ENCODE results near the gene AEBP2.
"Not testable (repeated sequence)": the region's sequence is repeated elsewhere in the genome, so short reads cannot be mapped to it uniquely, and the experiment has no call there.

The AEBP2 gene

DNA sequence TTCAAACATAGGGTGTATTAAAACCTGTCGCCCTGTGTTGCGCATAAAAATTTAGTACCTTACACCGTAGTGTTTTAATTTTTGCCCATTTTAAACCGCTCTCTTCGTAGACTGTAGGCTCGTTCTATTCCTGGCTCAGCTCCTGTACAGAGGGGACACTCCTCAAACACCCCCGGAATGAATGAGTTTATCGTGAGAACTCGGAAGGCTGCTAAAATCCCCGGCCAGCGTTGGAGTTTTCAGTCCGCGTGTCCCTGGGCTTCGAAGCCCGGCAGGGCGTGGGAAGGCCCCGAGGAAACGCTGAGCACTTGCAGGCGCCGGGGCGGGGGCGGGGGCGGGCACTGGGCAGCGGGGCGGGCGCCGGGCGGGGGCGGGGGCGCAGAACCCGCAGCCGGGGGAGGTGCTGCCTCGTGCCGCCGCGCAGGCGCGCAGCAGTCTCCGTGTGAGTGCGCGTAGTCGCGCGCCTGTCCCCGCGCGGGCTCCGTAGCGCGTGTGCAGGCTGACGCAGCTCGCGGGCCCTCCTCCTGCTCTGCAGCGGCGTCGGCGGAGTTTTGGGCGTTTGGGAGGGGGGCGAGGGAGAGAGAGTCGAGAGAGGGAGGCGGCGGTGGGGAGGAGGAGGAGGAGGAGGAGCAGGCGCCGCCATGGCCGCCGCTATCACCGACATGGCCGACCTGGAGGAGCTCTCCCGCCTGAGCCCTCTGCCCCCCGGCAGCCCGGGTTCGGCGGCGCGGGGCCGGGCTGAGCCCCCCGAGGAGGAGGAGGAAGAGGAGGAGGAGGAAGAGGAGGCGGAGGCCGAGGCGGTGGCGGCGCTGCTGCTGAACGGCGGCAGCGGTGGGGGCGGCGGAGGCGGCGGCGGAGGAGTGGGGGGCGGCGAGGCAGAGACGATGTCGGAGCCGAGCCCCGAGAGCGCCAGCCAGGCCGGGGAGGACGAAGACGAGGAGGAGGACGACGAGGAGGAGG, at the start of gene AEBP2:
TSS of gene AEBP2 (plus strand) at position 434 of the 960 bp plus-strand sequence. CDS start at position 642, 208 bp downstream.
- peaks cover 10 to 34% (median 20%) of the 10 kb centered on the region in 10 experiments for H3K4me1 ChIP-seq
- peak within 1 kb of the TSS; percentile 86 to 100 (median 99) for H3K4me3 ChIP-seq
- peaks cover 9 to 24% (median 14%) of the 10 kb centered on the region in 11 experiments; a peak in 21 of 22 replicates for H3K36me3 ChIP-seq
- no peaks in the 10 kb centered on the region for H3K27me3 ChIP-seq
- TF ChIP-seq Cebpa-rat (IDR thresholded peaks at IDR 0.05) = no peak
- peak within 1 kb of the TSS; percentile 93 to 98 (median 95) for H3K27ac ChIP-seq
- peaks cover 19 to 46% (median 37%) of the 10 kb centered on the region in 11 experiments; a peak in 20 of 22 replicates for H4K20me1 ChIP-seq
- peaks cover 0 to 10% (median 0%) of the 10 kb centered on the region in 11 experiments; a peak in 3 of 22 replicates for H3K9me3 ChIP-seq (replicated peaks in 1 of 11)
- peak within 1 kb of the TSS; percentile 69 to 95 (median 88) for H3K4me2 ChIP-seq
- peak within 1 kb of the TSS; percentile 94 to 99 (median 98) for H3K9ac ChIP-seq

DNA sequence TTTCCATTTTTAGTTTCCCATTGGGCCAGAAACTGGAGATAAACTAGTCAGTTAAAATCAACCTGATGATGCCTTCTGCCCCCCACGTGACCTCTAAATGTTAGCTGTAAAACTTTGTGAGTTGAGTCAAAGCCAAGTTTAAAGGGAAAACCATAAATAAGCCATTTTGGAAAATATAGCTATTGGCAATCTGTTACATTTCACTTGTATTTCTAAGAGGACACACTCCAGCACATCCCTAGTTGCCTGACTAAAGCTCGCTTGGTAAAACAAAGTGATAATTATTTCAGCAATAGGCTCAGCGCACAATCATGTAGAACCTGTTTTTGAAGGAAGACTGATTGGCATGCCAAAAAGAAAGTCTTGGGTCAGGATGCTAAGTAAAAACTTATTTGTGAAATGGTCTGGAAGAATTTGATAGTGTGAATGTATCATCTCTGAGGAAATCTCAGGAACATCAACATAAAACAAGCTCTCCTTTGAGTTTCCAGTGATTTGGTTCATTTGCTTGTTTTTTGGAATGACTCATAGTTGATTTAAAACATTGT, 49.2 kb upstream of the AEBP2 start:
- Histone ChIP-seq H3K4me1 (no peaks in the 10 kb centered on the region), H3K4me3 (no peak overlapping the region), H3K9ac (no peak overlapping the region), H3K27ac (no peak overlapping the region), H4K20me1 (no peaks in the 10 kb centered on the region), H3K36me3 (no peaks in the 10 kb centered on the region), H3K27me3 (no peaks in the 10 kb centered on the region), H3K4me2 (no peak overlapping the region), H3K9me3 (replicated peaks in 1 of 11) (peaks cover 0 to 8% (median 0%) of the 10 kb centered on the region in 11 experiments; a peak in 4 of 22 replicates)
- TF ChIP-seq Cebpa-rat (IDR thresholded peaks at IDR 0.05) = no peak

- not testable (repeated sequence) for H3K9ac ChIP-seq; H3K4me1 ChIP-seq; H3K27ac ChIP-seq; H3K9me3 ChIP-seq (replicated peaks in 1 of 11); H3K27me3 ChIP-seq; H3K4me2 ChIP-seq; H3K36me3 ChIP-seq; H3K4me3 ChIP-seq; H4K20me1 ChIP-seq
Observed at GRCh38 chr12:19392644-19393043, 46.6 kb upstream of the AEBP2 start.

GRCh38 chr12:19394385-19394784, 44.9 kb upstream of the AEBP2 start:
- Histone ChIP-seq H4K20me1 (no peaks in the 10 kb centered on the region), H3K27me3 (no peaks in the 10 kb centered on the region), H3K27ac (no peak overlapping the region), H3K4me3 (no peak overlapping the region), H3K36me3 (no peaks in the 10 kb centered on the region), H3K4me2 (no peak overlapping the region), H3K9ac (no peak overlapping the region), H3K9me3 (replicated peaks in 1 of 11) (no peaks in the 10 kb centered on the region), H3K4me1 (no peaks in the 10 kb centered on the region)
- TF ChIP-seq Cebpa-rat (IDR thresholded peaks at IDR 0.05) = no peak

GRCh38 chr12:19397534-19397933, 41.8 kb upstream of the AEBP2 start:
- TF ChIP-seq Cebpa-rat (IDR thresholded peaks at IDR 0.05) = no peak
- Histone ChIP-seq H3K27me3 (no peaks in the 10 kb centered on the region), H3K9me3 (replicated peaks in 1 of 11) (no peaks in the 10 kb centered on the region), H3K4me2 (no peak overlapping the region), H3K4me1 (no peaks in the 10 kb centered on the region), H3K9ac (no peak overlapping the region), H3K4me3 (no peak overlapping the region), H3K36me3 (no peaks in the 10 kb centered on the region), H4K20me1 (no peaks in the 10 kb centered on the region), H3K27ac (no peak overlapping the region)

DNA sequence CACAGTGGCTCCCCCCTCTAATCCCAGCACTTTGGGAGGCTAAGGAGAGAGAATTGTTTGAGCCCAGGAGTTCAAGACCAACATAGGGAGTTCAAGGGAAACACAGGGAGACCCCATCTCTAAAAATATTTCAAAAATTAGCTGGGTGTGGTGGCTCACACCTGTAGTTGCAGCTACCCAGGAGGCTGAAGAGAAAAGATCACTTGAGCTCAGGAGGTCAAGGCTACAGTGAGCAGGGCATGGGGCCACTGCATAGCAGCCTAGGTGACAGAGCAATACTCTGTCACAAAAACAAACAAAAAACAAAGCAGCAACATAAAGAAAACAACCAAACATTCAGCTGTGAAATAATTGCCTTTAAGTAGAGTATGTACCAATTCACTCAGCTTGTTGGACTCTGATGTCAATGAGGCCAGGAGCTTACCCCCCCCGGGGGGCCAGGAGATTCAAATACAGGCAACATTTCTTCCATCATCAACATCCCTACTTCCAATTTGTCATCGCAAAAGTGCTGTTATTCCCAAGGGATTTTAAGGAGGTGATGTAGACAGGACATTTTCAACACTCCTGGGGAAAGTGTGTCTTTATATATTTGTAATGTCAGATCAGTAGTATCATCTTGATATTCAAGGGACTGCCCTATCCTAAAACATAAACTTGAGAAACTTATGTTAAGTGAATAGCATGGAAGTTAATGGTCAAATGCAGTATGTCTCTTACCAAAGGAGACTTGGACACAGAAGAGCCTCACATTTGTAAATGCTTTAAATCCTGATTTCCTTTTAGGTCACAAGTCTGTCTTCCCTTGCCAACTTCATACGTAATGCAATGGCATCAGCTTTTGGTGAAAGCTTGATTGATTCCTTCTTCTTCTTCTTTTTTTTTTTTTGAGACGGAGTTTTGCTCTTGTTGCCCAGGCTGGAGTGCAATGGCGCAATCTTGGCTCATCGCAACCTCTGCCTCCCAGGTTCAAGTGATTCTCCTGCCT, 40.6 kb upstream of the AEBP2 start:
- no peak overlapping the region for H3K27ac ChIP-seq
- no peak for TF ChIP-seq Cebpa-rat (IDR thresholded peaks at IDR 0.05)
- H3K36me3 ChIP-seq = no peaks in the 10 kb centered on the region
- H3K4me1 ChIP-seq = no peaks in the 10 kb centered on the region
- no peaks in the 10 kb centered on the region for H4K20me1 ChIP-seq
- no peak overlapping the region for H3K9ac ChIP-seq
- peaks cover 0 to 7% (median 1%) of the 10 kb centered on the region in 11 experiments; a peak in 8 of 22 replicates for H3K9me3 ChIP-seq (replicated peaks in 1 of 11)
- no peak overlapping the region for H3K4me3 ChIP-seq
- no peaks in the 10 kb centered on the region for H3K27me3 ChIP-seq
- no peak overlapping the region for H3K4me2 ChIP-seq

- not testable (repeated sequence) for H3K4me1 ChIP-seq, H3K27ac ChIP-seq, H4K20me1 ChIP-seq, H3K36me3 ChIP-seq, H3K9ac ChIP-seq, H3K4me3 ChIP-seq, H3K4me2 ChIP-seq, H3K27me3 ChIP-seq
- peaks cover 6 to 25% (median 17%) of the 10 kb centered on the region in 11 experiments; a peak in 17 of 22 replicates for H3K9me3 ChIP-seq (replicated peaks in 1 of 11)
Observed at GRCh38 chr12:19400649-19401285, 38.5 kb upstream of the AEBP2 start.

- H3K4me1 ChIP-seq = no peaks in the 10 kb centered on the region
- no peak overlapping the region for H3K4me2 ChIP-seq
- H4K20me1 ChIP-seq = no peaks in the 10 kb centered on the region
- no peak overlapping the region for H3K4me3 ChIP-seq
- no peak overlapping the region for H3K27ac ChIP-seq
- peaks cover 6 to 25% (median 17%) of the 10 kb centered on the region in 11 experiments; a peak in 17 of 22 replicates for H3K9me3 ChIP-seq (replicated peaks in 1 of 11)
- TF ChIP-seq Cebpa-rat (IDR thresholded peaks at IDR 0.05) = no peak
- no peaks in the 10 kb centered on the region for H3K36me3 ChIP-seq
- H3K27me3 ChIP-seq = no peaks in the 10 kb centered on the region
- no peak overlapping the region for H3K9ac ChIP-seq
Observed at GRCh38 chr12:19402211-19402610, 37.1 kb upstream of the AEBP2 start.
